H1 (cell line): ENCODE measurements around the gene PPIL3. TPM values are rescaled to one million over a fixed set of nuclear protein-coding genes. Genes with fewer than 3 reads are reported as not detected.

Experiments used
- CTCF ChIA-PET: fragments of 300-600 bp; sonication (Branson Sonifier 250); formaldehyde crosslinking; loops from one replicate; lab custom pipeline; 2021; ENCODE audit not compliant: partially characterized antibody; lab: Charles Lee
- POLR2A ChIA-PET: fragments of 300-600 bp; sonication (Branson Sonifier 250); formaldehyde crosslinking; loops from one replicate; lab custom pipeline; 2021; ENCODE audit warnings: inconsistent platforms; ENCODE audit not compliant: partially characterized antibody; lab: Charles Lee
- DNase-seq, 2 experiments: peaks; one replicate each; pipeline versions ENCODE4 v3.0.0 to v3.0.0-alpha.2; 2010 to 2022; ENCODE audit warnings: low spot score in 2 of 2, low read depth in 1 of 2, mixed read lengths in 1 of 2
- FAIRE-seq: peaks from 2 replicates; lab custom pipeline; 2011; peaks lifted over from hg19 to GRCh38; lab: Jason Lieb, UNC
- H2AFZ ChIP-seq: 2 replicates; pipeline ENCODE4 v1.8.1; 2012; ENCODE audit warnings: low read length, inconsistent platforms
- H2AK5ac ChIP-seq: 2 replicates; pipeline ENCODE4 v1.6.1; 2013; ENCODE audit warnings: low read depth, low read length
- H2BK120ac ChIP-seq: replicated peaks from 2 replicates; pipeline ENCODE3; 2013; ENCODE audit warnings: low read depth, low read length, inconsistent platforms
- H2BK12ac ChIP-seq: 2 replicates; pipeline ENCODE4 v1.6.1; 2013; ENCODE audit warnings: low read depth, low read length
- H2BK15ac ChIP-seq: 2 replicates; pipeline ENCODE4 v1.6.1; 2013; ENCODE audit warnings: low read length
- H2BK20ac ChIP-seq: 2 replicates; pipeline ENCODE4 v1.6.1; 2013; ENCODE audit warnings: low read length
- H2BK5ac ChIP-seq: 2 replicates; pipeline ENCODE4 v1.6.1; 2013; ENCODE audit warnings: low read depth, low read length
- H3K14ac ChIP-seq: 2 replicates; pipeline ENCODE4 v1.6.1; 2013; ENCODE audit warnings: inconsistent platforms; ENCODE audit not compliant: insufficient read length
- H3K18ac ChIP-seq: 2 replicates; pipeline ENCODE4 v1.6.1; 2013; ENCODE audit warnings: low read length; ENCODE audit errors: extremely low read depth
- H3K23ac ChIP-seq: 2 replicates; pipeline ENCODE4 v1.6.1; 2013; ENCODE audit warnings: inconsistent platforms; ENCODE audit not compliant: insufficient read length
- H3K23me2 ChIP-seq: 2 replicates; pipeline ENCODE4 v1.6.1; 2013; ENCODE audit warnings: low read depth, low read length
- H3K27ac ChIP-seq: 2 replicates; pipeline ENCODE4 v1.6.1; 2011; ENCODE audit warnings: low read depth, low read length, inconsistent platforms
- H3K27me3 ChIP-seq, 4 experiments: replicated peaks in 1 of 4; 1 replicate in 1 of 4; 2 replicates in 3 of 4; pipeline versions ENCODE4 v1.6.1 to v1.8.1; 2011 to 2013; ENCODE audit warnings: low read length in 3 of 4, mild to moderate bottlenecking in 3 of 4, inconsistent platforms in 2 of 4, mixed read lengths in 2 of 4, moderate library complexity in 1 of 4; ENCODE audit not compliant: control insufficient read depth in 3 of 4, insufficient read depth in 3 of 4; ENCODE audit errors: extremely low read depth in 1 of 4
- H3K36me3 ChIP-seq, 4 experiments: 2 replicates each; pipeline versions ENCODE4 v1.6.1 to v1.8.1; 2011 to 2013; ENCODE audit warnings: mild to moderate bottlenecking in 4 of 4, low read length in 3 of 4, moderate library complexity in 2 of 4, control low read depth in 1 of 4, inconsistent platforms in 1 of 4; ENCODE audit not compliant: insufficient read depth in 4 of 4, control insufficient read depth in 2 of 4
- H3K4ac ChIP-seq: replicated peaks from 2 replicates; pipeline ENCODE3; 2013; ENCODE audit warnings: low read length, low read depth, mixed read lengths, inconsistent platforms; ENCODE audit not compliant: insufficient read length
- H3K4me1 ChIP-seq, 4 experiments: replicated peaks in 1 of 4; 1 replicate in 1 of 4; 2 replicates in 3 of 4; pipeline versions ENCODE4 v1.6.1 to v1.8.1; 2011 to 2013; ENCODE audit warnings: low read length in 3 of 4, inconsistent platforms in 2 of 4, mixed read lengths in 1 of 4; ENCODE audit not compliant: insufficient read depth in 4 of 4, control insufficient read depth in 3 of 4
- H3K4me2 ChIP-seq, 2 experiments: 2 replicates each; pipeline versions ENCODE4 v1.6.1 to v1.8.1; 2011 to 2013; ENCODE audit warnings: low read depth in 2 of 2, low read length in 2 of 2, control low read depth in 1 of 2, inconsistent platforms in 1 of 2, mild to moderate bottlenecking in 1 of 2; ENCODE audit not compliant: insufficient read depth in 1 of 2
- H3K4me3 ChIP-seq, 4 experiments: fragments of 200-600, 300-600 bp in 1 of 4; sonication (generic), shearing (Covaris generic), sonication (Bioruptor Twin) in 1 of 4; 2 replicates each; pipeline versions ENCODE4 v1.5.1 to v1.8.1; 2011 to 2016; ENCODE audit warnings: low read length in 4 of 4, low read depth in 3 of 4, control low read depth in 2 of 4, inconsistent platforms in 2 of 4, mild to moderate bottlenecking in 2 of 4, mixed read lengths in 1 of 4, moderate library complexity in 1 of 4; ENCODE audit not compliant: insufficient read depth in 2 of 4; ENCODE audit errors: extremely low read depth in 1 of 4
- H3K56ac ChIP-seq: replicated peaks from 2 replicates; pipeline ENCODE3; 2013; ENCODE audit warnings: low read depth, mild to moderate bottlenecking, mixed read lengths, low read length, inconsistent platforms; ENCODE audit not compliant: insufficient read length
- H3K79me1 ChIP-seq: 2 replicates; pipeline ENCODE4 v1.6.1; 2013; ENCODE audit warnings: low read depth, low read length, control low read depth
- H3K79me2 ChIP-seq, 2 experiments: 2 replicates each; pipeline versions ENCODE4 v1.6.1 to v1.8.1; 2012 to 2013; ENCODE audit warnings: low read length in 2 of 2, mild to moderate bottlenecking in 2 of 2, inconsistent platforms in 1 of 2; ENCODE audit not compliant: insufficient read depth in 2 of 2, control insufficient read depth in 1 of 2
- H3K9ac ChIP-seq, 4 experiments: replicated peaks in 1 of 4; 1 replicate in 1 of 4; 2 replicates in 3 of 4; pipeline versions ENCODE4 v1.6.1 to v1.8.1; 2011 to 2013; ENCODE audit warnings: low read depth in 3 of 4, low read length in 3 of 4, control low read depth in 2 of 4, mild to moderate bottlenecking in 2 of 4, moderate library complexity in 2 of 4, inconsistent platforms in 1 of 4; ENCODE audit errors: extremely low read depth in 1 of 4
- H3K9me3 ChIP-seq, 2 experiments: 2 replicates each; pipeline versions ENCODE4 v1.6.1 to v1.8.1; 2012 to 2013; ENCODE audit warnings: mild to moderate bottlenecking in 2 of 2, moderate library complexity in 2 of 2, control low read depth in 1 of 2, inconsistent platforms in 1 of 2, low read depth in 1 of 2, low read length in 1 of 2, mixed read lengths in 1 of 2; ENCODE audit not compliant: insufficient read depth in 2 of 2
- H4K20me1 ChIP-seq, 2 experiments: replicated peaks in 1 of 2; 2 replicates each; pipeline versions ENCODE3 to v1.8.1; 2011 to 2013; ENCODE audit warnings: inconsistent platforms in 2 of 2, low read length in 2 of 2, mild to moderate bottlenecking in 1 of 2; ENCODE audit not compliant: insufficient read depth in 2 of 2, control insufficient read depth in 1 of 2
- H4K5ac ChIP-seq: 2 replicates; pipeline ENCODE4 v1.6.1; 2013; ENCODE audit warnings: low read length, low read depth, mixed read lengths, inconsistent platforms; ENCODE audit not compliant: insufficient read length
- H4K8ac ChIP-seq: 2 replicates; pipeline ENCODE4 v1.8.0; 2013; ENCODE audit warnings: mild to moderate bottlenecking, moderate library complexity, low read length, inconsistent platforms; ENCODE audit not compliant: insufficient read depth; ENCODE audit errors: extremely low read depth
- H4K91ac ChIP-seq: replicated peaks from 2 replicates; pipeline ENCODE3; 2013; ENCODE audit warnings: low read length, mixed read lengths, inconsistent platforms; ENCODE audit not compliant: insufficient read length
- ASH2L ChIP-seq: fragments of 200-600, 300-600 bp; sonication (generic); IDR thresholded peaks from one replicate; pipeline ENCODE4 v1.7.1; 2017; ENCODE audit warnings: low read length
- CEBPB ChIP-seq: IDR thresholded peaks from 2 replicates; pipeline ENCODE4 v1.6.1; 2012; ENCODE audit warnings: low read depth, low read length
- CHD1 ChIP-seq: IDR thresholded peaks from 2 replicates; pipeline ENCODE4 v1.6.1; 2012; ENCODE audit warnings: low read depth, low read length, improper control_type of control experiment
- CHD2 ChIP-seq: IDR thresholded peaks from 2 replicates; pipeline ENCODE4 v1.6.1; 2012; ENCODE audit warnings: low read length, improper control_type of control experiment
- HDAC6 ChIP-seq: IDR thresholded peaks from one replicate; pipeline ENCODE4 v1.7.1; 2012; ENCODE audit warnings: low read depth, mild to moderate bottlenecking, inconsistent platforms, low read length, moderate library complexity
- KDM5A ChIP-seq: fragments of 200-600 bp; IDR thresholded peaks from 2 replicates; pipeline ENCODE4 v1.7.1; 2012; ENCODE audit warnings: mild to moderate bottlenecking, low read length, inconsistent platforms, mixed read lengths
- SRF ChIP-seq: IDR thresholded peaks from 2 replicates; pipeline ENCODE4 v1.6.1; 2011; ENCODE audit warnings: mild to moderate bottlenecking, low read depth, low read length, moderate library complexity
- SUZ12 ChIP-seq: fragments of 200-600 bp; sonication (generic); IDR thresholded peaks from 2 replicates; pipeline ENCODE4 v1.6.1; 2012; ENCODE audit warnings: mild to moderate bottlenecking, inconsistent platforms, low read length, moderate library complexity, mixed read lengths
- TBP ChIP-seq: IDR thresholded peaks from 2 replicates; pipeline ENCODE4 v1.6.1; 2011; ENCODE audit warnings: low read depth, low read length, improper control_type of control experiment
- WGBS, 2 experiments: shearing (Covaris generic) in 1 of 2; methylation state at CpG; one replicate each; pipeline versions ENCODE4 v1.1.6 to v1.1.7; 2013 to 2015; ENCODE audit warnings: low lambda C conversion rate in 2 of 2, mixed read lengths in 2 of 2, inconsistent platforms in 1 of 2, low coverage in 1 of 2, missing lambda C conversion rate in 1 of 2; ENCODE audit not compliant: insufficient replicate concordance in 2 of 2, insufficient coverage in 1 of 2, insufficient read length in 1 of 2; ENCODE audit errors: extremely low coverage in 1 of 2, missing lambda C conversion rate in 1 of 2; 5-methylcytosine and 5-hydroxymethylcytosine counted together
- polyA plus RNA-seq, 7 experiments: library from polyadenylated mRNA; depleted of rRNA in 3 of 7; stranded (reverse) in 5 of 7; unstranded in 2 of 7; fragments of >200 nt in 5 of 7; fragments of 200-250 nt in 2 of 7; gene quantifications; 1 replicate in 5 of 7; 2 replicates in 1 of 7; 4 replicates in 1 of 7; pipeline versions ENCODE4 v1.2.1 to v1.2.3, GENCODE V29; 2011 to 2013; ENCODE audit warnings: missing spikeins in 2 of 7, mixed read lengths in 2 of 7
- total RNA-seq: library from RNA; stranded (reverse); fragmentation: NEBNext Ultra II Directional; extraction: Animal tissue kit (Norgen Biotek cat#: 25700); gene quantifications from 2 replicates; pipeline ENCODE4 v1.2.1, GENCODE V29; 2021

PPIL3 gene
- total and polyA plus RNA-seq, 2 of the 8 experiments (the other 6 are each of a cell fraction or from before 2014, with no cell fraction given): 30.4 to 48.7 TPM

- no peaks in the 10 kb centered on the region for H3K79me1 ChIP-seq
- no peak overlapping the region for H2BK15ac ChIP-seq
- TF ChIP-seq SUZ12 (no peak), HDAC6 (no peak), CHD2 (no peak), CEBPB (no peak), KDM5A (no peak), ASH2L (no peak), SRF (no peak), CHD1 (no peak), TBP (no peak)
- no peak overlapping the region for H3K4me3 ChIP-seq
- no peak overlapping the region for H3K27ac ChIP-seq
- no peak for DNase-seq
- H3K9me3 ChIP-seq: no peaks in the 10 kb centered on the region
- no peaks in the 10 kb centered on the region; a peak in 1 of 7 replicates for H3K27me3 ChIP-seq
- POLR2A ChIA-PET: interaction anchor here (0.7 to 1.6 kb wide), 4 partner anchors 20 to 53 kb away, joined by 3 to 6 read pairs (median 4); partner anchors contain the start of genes NIF3L1 and PPIL3
- no peak overlapping the region for H2BK120ac ChIP-seq
- H3K9ac ChIP-seq: no peak overlapping the region
- no peak overlapping the region for H2BK20ac ChIP-seq
- H4K8ac ChIP-seq: no peak overlapping the region
- H4K5ac ChIP-seq: no peak overlapping the region
- CTCF ChIA-PET: interaction anchor here (0.6 to 0.7 kb wide), 2 partner anchors 13 to 299 kb away, joined by 4 read pairs; no protein-coding TSS in a partner anchor
- H3K79me2 ChIP-seq: peaks cover 0 to under 1% of the 10 kb centered on the region in 2 experiments; a peak in 2 of 4 replicates
- H4K20me1 ChIP-seq: no peaks in the 10 kb centered on the region
- H2BK5ac ChIP-seq: no peak overlapping the region
- H3K14ac ChIP-seq: no peak overlapping the region
- H2AK5ac ChIP-seq: no peak overlapping the region
- H4K91ac ChIP-seq: no peak overlapping the region
- H3K56ac ChIP-seq: no peak overlapping the region
- no peaks in the 10 kb centered on the region for H3K4me1 ChIP-seq
- no peak overlapping the region for H3K18ac ChIP-seq
- peaks cover 0 to 5% (median 3%) of the 10 kb centered on the region in 4 experiments; a peak in 3 of 8 replicates for H3K36me3 ChIP-seq
- no peak for FAIRE-seq
- no peak overlapping the region for H2AFZ ChIP-seq
- H3K4ac ChIP-seq: no peak overlapping the region
- no peak overlapping the region for H3K4me2 ChIP-seq
- 91% methylated on average over 2 of the region's 2 CpGs; no CpG with 5 or more reads in 1 of the 2 experiments for WGBS, 2 experiments
- no peak overlapping the region for H2BK12ac ChIP-seq
- H3K23ac ChIP-seq: no peak overlapping the region
- peaks cover under 1% of the 10 kb centered on the region; the same call in 1 of the 2 replicates for H3K23me2 ChIP-seq
Measured at GRCh38 chr2:200869014-200869413, 19.9 kb downstream of the PPIL3 start.
